ENCODE measurements around the gene SLC1A7. TPM values are rescaled to one million over a fixed set of nuclear protein-coding genes. Genes with fewer than 3 reads are reported as not detected.
A peak's percentile ranks its signal among the peaks of the same experiment; 100 is the strongest.

Gene SLC1A7
- polyA plus RNA-seq, 1 donor from 2014 or later = not detected

GRCh38 chr1:53062708-53063591, 79.5 kb downstream of the SLC1A7 start:
- no peak overlapping the region for H3K4me2 ChIP-seq (ENCODE audit: low read length)
- no peaks in the 10 kb centered on the region for H3K9me2 ChIP-seq (ENCODE audit: insufficient read depth, low read length)
- H3F3A ChIP-seq (ENCODE audit: insufficient read depth, low read length, poor library complexity, severe bottlenecking) = no peaks in the 10 kb centered on the region
- no peak overlapping the region for H3K27ac ChIP-seq (ENCODE audit: low read length)
- H2AFZ ChIP-seq (ENCODE audit: low read depth, low read length) = no peak overlapping the region
- H3K79me2 ChIP-seq (replicated peaks; ENCODE audit: insufficient read depth, low read length) = no peaks in the 10 kb centered on the region
- no peaks in the 10 kb centered on the region for H3K36me3 ChIP-seq (ENCODE audit: insufficient read depth, low read length)
- no peak overlapping the region for H3K9ac ChIP-seq (ENCODE audit: low read length)
- no peaks in the 10 kb centered on the region for H3K9me3 ChIP-seq (ENCODE audit: low read length)
- H4K20me1 ChIP-seq (ENCODE audit: insufficient read depth) = no peaks in the 10 kb centered on the region
- TF ChIP-seq EP300 (conservative IDR thresholded peaks at IDR 0.05; ENCODE audit: poor library complexity, severe bottlenecking) (no peak), CTCF (IDR thresholded peaks at IDR 0.05; ENCODE audit: poor library complexity, severe bottlenecking) (peak; percentile 16)
- peak overlapping the region; percentile 63 for H3K4me3 ChIP-seq (ENCODE audit: low read length)
- H3K27me3 ChIP-seq (ENCODE audit: insufficient read depth, low read depth, low read length) = peaks cover 59% of the 10 kb centered on the region

GRCh38 chr1:53061859-53062707, 80.4 kb downstream of the SLC1A7 start, which contains the start of gene PODN:
Gene PODN, plus strand, starts transcription at chr1:53062213. Its CDS starts 7,643 bp downstream, at chr1:53069856.
- H3K27me3 ChIP-seq (ENCODE audit: insufficient read depth, low read depth, low read length) = peaks cover 59% of the 10 kb centered on the region

More at GRCh38 chr1:53061859-53062707, 80.4 kb downstream of the SLC1A7 start, which contains the start of gene PODN:
- H3K9me2 ChIP-seq (ENCODE audit: insufficient read depth, low read length) = no peaks in the 10 kb centered on the region
- H3F3A ChIP-seq (ENCODE audit: insufficient read depth, low read length, poor library complexity, severe bottlenecking) = no peaks in the 10 kb centered on the region
- no peak for TF ChIP-seq POLR2AphosphoS5 (IDR thresholded peaks at IDR 0.05)
- no peak for TF ChIP-seq EZH2 (IDR thresholded peaks at IDR 0.05; ENCODE audit: borderline replicate concordance, insufficient read depth, low read length, poor library complexity, severe bottlenecking)
- no peak for TF ChIP-seq REST (IDR thresholded peaks at IDR 0.05; ENCODE audit: borderline replicate concordance)
- no peak for TF ChIP-seq RAD21 (conservative IDR thresholded peaks at IDR 0.05)
- no peak for TF ChIP-seq SMC3 (conservative IDR thresholded peaks at IDR 0.05; ENCODE audit: poor library complexity)
- no peak for TF ChIP-seq MXI1 (conservative IDR thresholded peaks at IDR 0.05; ENCODE audit: poor library complexity, severe bottlenecking)
- no peak for TF ChIP-seq EP300 (conservative IDR thresholded peaks at IDR 0.05; ENCODE audit: poor library complexity, severe bottlenecking)
- TF ChIP-seq TAF1 (IDR thresholded peaks at IDR 0.05; ENCODE audit: low read depth) = no peak
- no peak for TF ChIP-seq CTCF (IDR thresholded peaks at IDR 0.05; ENCODE audit: poor library complexity, severe bottlenecking)
- peak within 1 kb of the TSS; percentile 63 for H3K4me3 ChIP-seq (ENCODE audit: low read length)
- no peaks in the 10 kb centered on the region for H3K79me2 ChIP-seq (replicated peaks; ENCODE audit: insufficient read depth, low read length)
- H3K27ac ChIP-seq (ENCODE audit: low read length) = no peak within 1 kb of the TSS
- H3K36me3 ChIP-seq (ENCODE audit: insufficient read depth, low read length) = no peaks in the 10 kb centered on the region
- no peaks in the 10 kb centered on the region for H4K20me1 ChIP-seq (ENCODE audit: insufficient read depth)
- peak within 1 kb of the TSS; percentile 20 for H3K9ac ChIP-seq (ENCODE audit: low read length)
- no peaks in the 10 kb centered on the region for H3K9me3 ChIP-seq (ENCODE audit: low read length)
- H2AFZ ChIP-seq (ENCODE audit: low read depth, low read length) = no peak within 1 kb of the TSS
- H3K4me2 ChIP-seq (ENCODE audit: low read length) = no peak within 1 kb of the TSS
